Fibroblast of the conjunctiva (primary cell): ENCODE data around the gene FAAP100.

Source experiments
- DNase-seq: peaks from one replicate; pipeline ENCODE4 v3.0.0-alpha.2; 2010; ENCODE audit warnings: low read depth

The FAAP100 gene

GRCh38 chr17:81511804-81512561 lies 40.2 kb downstream of the FAAP100 start:
- no peak for DNase-seq

- DNase-seq = no peak
These were observed 40.7 kb downstream of the FAAP100 start for GRCh38 chr17:81511554-81511803.

DNA sequence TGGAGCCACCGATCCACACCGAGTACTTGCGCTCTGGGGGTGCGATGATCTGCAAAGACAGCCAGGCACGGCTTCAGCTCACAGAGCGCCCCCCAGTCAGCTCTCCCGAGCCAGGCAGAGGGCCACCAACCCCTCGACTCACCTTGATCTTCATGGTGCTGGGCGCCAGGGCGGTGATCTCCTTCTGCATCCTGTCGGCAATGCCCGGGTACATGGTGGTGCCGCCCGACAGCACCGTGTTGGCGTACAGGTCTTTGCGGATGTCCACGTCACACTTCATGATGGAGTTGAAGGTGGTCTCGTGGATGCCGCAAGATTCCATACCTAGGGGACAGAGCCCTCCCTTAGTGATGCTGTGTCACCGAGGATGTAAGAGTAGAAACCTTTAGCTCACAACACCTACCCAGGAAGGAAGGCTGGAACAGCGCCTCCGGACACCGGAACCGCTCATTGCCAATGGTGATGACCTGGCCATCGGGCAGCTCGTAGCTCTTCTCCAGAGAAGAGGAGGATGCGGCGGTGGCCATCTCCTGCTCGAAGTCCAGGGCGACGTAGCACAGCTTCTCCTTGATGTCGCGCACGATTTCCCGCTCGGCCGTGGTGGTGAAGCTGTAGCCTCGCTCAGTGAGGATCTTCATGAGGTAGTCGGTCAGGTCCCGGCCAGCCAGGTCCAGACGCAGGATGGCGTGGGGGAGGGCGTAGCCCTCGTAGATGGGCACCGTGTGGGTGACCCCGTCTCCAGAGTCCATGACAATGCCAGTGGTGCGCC lies 41.2 kb downstream of the FAAP100 start:
- DNase-seq = no peak

- DNase-seq = no peak
These were observed 42.0 kb downstream of the FAAP100 start for GRCh38 chr17:81509972-81510784.

- DNase-seq = no peak
These were observed 42.8 kb downstream of the FAAP100 start for GRCh38 chr17:81509207-81509971.

- no peak for DNase-seq
These were observed 43.4 kb downstream of the FAAP100 start for GRCh38 chr17:81508639-81509206.

GRCh38 chr17:81503619-81504018 lies 48.5 kb downstream of the FAAP100 start:
- DNase-seq = no peak

GRCh38 chr17:81502471-81503017 lies 49.6 kb downstream of the FAAP100 start:
- no peak for DNase-seq

DNA sequence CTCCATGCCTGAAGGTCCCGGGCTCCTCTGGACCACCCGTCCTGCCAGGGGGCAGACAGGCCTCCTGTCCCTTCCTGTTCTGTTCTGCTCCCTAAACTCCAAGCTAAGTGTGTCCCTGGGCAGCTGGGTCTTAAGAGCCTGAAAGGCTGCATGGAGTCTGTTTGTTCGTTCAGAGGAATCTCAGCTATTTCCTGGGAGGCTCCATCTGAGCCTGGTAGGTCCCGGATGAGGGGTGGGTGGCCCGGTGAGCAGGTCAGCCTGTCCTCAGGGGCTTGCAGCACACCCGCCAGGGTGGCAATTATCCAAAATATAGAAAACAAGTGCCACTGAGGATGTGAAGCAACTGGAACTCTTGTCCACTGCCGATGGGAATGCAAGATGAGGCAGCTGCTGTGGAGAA lies 52.1 kb downstream of the FAAP100 start:
- no peak for DNase-seq

GRCh38 chr17:81499601-81499970 lies 52.6 kb downstream of the FAAP100 start:
- DNase-seq = no peak

DNA sequence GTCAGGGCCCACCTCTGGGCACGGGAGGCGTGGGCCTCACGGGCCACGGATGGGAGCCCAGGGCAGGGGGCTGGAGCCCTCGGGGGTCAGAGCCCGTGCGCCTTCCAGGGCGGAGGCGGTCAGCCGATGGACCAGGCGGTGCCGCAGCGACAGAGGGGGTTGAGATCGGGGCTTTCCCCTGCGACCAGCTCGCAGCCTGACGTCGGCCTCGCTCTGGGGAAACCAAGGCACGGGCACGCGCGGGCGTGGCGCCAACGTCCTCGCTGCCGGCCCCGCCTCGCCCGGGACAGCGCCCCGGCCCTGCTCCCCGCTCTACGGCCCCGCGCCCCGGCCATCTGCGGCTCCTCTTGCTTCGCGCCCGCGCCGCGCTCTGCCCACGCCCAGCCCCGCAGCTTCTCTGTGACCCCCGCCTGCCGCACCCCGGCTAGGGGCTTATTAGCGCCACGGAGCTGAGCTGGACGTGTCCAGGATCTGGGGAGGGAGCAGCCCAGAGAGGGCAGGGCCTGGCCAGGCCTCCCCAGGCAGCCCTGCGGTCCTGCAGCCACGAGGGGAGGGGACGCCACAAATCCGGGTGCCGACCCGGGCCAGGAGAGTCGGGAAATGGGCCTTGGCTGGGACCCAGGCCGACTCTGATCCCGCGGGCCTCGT lies 53.1 kb downstream of the FAAP100 start:
- no peak for DNase-seq

- DNase-seq = no peak
These were observed 57.4 kb downstream of the FAAP100 start for GRCh38 chr17:81494626-81495377.

DNA sequence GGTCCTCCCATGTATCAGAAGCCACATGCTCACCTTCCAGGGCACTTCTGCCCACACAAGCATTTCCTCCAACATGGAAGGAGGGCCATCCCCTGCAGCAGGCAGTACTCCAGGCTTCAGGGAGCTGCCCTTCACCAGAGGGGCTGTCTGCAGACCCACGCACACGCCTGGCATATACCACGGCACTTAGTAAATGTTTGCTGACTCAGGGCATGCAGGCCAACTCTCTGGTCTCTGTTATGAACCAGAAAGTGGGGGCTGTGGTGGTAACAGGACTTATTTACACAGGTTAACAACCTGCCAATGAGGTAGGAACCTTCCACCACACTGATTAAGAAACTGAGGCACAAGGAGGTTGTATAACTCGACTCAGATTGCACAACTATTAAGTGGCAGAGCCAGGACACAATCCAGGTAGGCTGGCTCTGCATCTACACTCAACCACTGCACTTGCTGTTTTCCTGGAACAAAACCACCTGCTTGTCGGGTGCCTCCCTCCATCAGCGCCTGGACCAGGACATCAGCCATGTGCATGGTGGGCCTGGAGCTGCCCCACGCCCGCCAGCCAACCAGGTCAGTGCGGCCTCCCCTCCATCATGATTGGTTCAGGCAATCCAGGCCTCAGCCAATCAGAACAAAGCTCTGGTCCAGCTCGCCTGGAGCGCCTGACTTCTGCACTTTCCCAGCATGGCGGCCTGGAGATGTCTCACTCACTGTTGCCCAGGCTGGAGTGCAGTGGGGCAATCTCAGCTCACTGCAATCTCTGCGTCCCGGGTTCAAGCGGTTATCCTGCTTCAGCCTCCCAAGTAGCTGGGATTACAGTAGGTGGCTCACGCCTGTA lies 58.7 kb downstream of the FAAP100 start:
- DNase-seq = no peak

DNA sequence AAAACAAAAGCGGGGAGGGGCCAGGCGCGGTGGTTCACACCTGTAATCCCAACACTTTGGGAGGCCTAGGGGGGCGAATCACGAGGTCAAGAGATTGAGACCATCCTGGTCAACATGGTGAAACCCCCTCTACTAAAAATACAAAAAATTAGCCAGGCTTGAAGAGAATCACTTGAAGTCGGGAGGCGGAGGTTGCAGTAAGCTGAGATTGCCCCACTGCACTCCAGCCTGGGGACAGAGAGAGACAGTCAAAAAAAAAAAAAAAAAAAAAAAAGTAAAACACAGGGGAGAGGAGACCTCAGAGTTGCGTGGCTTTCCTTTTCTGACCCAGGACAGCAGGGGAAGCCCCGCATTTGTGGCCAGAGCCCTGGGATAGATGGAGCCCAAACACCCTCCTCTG lies 59.4 kb downstream of the FAAP100 start:
- DNase-seq = no peak

GRCh38 chr17:81492202-81492601 lies 60.0 kb downstream of the FAAP100 start:
- no peak for DNase-seq

DNA sequence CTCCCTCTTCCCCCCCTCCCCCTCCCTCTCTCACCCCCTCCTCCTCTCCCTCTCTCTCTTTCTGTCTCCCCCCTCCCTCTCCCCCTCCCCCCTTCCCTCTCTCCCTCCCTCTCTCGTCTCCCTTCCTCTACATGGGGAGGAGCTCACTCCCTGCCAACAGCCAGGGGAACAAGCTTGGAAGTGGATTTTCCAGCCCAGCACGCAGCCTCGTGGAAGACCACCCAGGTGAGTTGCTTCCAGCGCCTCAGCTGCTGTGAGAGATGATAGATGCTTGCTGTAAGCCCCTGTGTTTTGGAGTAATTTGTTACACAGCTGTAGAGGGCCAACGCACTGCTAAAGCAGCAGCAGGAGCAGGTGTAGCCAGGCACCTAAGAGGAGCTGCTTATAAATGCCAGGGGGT lies 60.4 kb downstream of the FAAP100 start:
- DNase-seq = no peak

DNA sequence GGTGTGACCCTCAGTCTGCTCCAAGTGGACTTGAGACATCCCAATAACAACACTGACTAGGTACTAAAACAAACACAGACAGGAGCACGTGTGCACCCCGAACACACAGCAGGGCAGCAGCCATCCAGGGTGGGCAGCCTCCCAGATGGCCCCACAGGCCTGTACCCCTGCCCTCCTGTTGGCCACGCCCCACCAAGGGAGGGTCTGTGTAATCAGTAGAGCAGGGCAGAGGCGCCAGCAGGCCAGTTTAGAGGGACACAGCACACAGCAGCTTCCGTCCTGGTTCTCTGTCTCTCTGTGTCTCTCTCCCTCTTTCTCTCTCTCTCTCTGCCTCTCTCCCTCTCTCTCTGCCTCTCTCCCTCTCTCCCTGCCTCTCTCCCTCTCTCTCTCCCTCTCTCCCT lies 61.0 kb downstream of the FAAP100 start:
- no peak for DNase-seq

DNA sequence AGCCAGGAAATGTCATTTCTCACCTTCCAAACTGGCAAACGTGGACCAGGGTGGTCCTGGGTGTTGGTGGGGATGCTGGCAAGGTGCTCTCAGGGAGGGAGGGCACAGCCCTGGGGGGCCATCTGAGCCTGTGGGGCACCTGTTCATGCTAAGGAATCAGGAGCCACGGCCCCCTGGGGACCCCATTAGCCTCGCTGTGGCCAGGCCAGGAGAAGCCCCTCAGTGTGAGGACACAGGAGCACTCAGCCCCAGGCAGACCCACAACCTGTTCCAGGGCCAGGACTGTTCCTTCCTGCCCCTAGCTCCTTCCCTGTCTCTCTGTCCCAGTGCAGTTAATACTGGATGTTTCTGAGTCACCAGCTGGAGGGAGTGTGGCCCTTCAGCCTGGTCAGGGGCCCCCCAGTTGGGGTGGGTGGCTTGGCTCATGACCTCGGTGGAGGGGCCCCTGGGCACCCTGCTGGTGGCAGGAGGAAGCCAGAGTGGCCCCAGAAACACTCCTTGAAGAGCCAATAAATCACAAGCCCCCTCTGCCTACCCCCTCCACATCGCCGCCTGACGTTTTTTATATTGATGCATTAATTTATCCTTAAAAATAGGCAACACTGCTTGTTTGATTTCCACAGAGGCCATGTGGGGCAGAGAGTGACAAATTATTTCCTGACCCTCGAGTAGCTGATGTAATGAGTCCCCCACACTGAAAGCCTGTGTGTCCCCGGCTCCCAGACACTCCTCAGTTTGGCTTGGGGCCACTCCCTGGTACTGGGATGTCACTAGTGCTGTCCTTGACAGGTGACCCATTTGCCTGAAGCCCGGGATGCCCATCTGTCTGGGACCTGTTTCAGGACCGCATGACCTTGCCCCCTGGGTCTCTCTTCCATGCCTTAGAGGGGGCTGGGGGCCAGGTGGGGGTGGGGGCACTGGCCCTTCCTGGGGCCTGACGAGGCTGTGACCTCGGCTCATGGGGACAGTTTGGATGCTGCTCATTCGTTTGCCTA lies 61.9 kb downstream of the FAAP100 start:
- DNase-seq = no peak
